Panc1 (cell line): Measurements from ENCODE around the gene NFATC2IP. TPM values are rescaled to one million over a fixed set of nuclear protein-coding genes. Genes with fewer than 3 reads are reported as not detected.

ENCODE experiments used
- ATAC-seq: fragments of 200-7000 bp; cut with Tn5 transposase; 2 replicates; pipeline ENCODE4 v1.9.1; 2020; ENCODE audit warnings: mild to moderate bottlenecking, moderate library complexity
- BruUV-seq: library from RNA; stranded (reverse); fragments of 400-500 nt; replicated peaks from 2 replicates; lab custom pipeline; 2021; lab: Mats Ljungman, UMichigan
- CTCF ChIA-PET: fragments of 300-600 bp; sonication (Branson Sonifier 250); formaldehyde crosslinking; loops from one replicate; lab custom pipeline; 2022; ENCODE audit warnings: antibody characterized with exemption; lab: Charles Lee
- POLR2A ChIA-PET: fragments of 300-600 bp; sonication (Branson Sonifier 250); formaldehyde crosslinking; loops from one replicate; lab custom pipeline; 2022; ENCODE audit warnings: antibody characterized with exemption; lab: Charles Lee
- DNase-seq: peaks from one replicate; pipeline ENCODE4 v3.0.0-alpha.2; 2010; ENCODE audit warnings: low read depth, low spot score
- H3K27ac ChIP-seq: 2 replicates; pipeline ENCODE4 v1.5.1; 2011; ENCODE audit warnings: mild to moderate bottlenecking, low read length, inconsistent platforms
- H3K27me3 ChIP-seq: fragments of 200-500 bp; sonication (Bioruptor generic); 2 replicates; pipeline ENCODE4 v1.6.0; 2014; ENCODE audit warnings: low read length, inconsistent platforms; ENCODE audit not compliant: control insufficient read depth, insufficient read depth
- H3K36me3 ChIP-seq: fragments of 200-500 bp; sonication (Bioruptor generic); 2 replicates; pipeline ENCODE4 v1.5.1; 2014; ENCODE audit warnings: inconsistent platforms, mild to moderate bottlenecking, low read length, moderate library complexity; ENCODE audit not compliant: control insufficient read depth, insufficient read depth
- H3K4me1 ChIP-seq: 2 replicates; pipeline ENCODE4 v1.5.1; 2011; ENCODE audit warnings: inconsistent platforms, mild to moderate bottlenecking, low read length, moderate library complexity; ENCODE audit not compliant: control insufficient read depth, insufficient read depth
- H3K4me3 ChIP-seq, 2 experiments: 2 replicates each; pipeline ENCODE4 v1.5.1; 2011 to 2012; ENCODE audit warnings: low read depth in 2 of 2, low read length in 2 of 2, mild to moderate bottlenecking in 2 of 2, inconsistent platforms in 1 of 2, moderate library complexity in 1 of 2
- H3K9me3 ChIP-seq: fragments of 200-500 bp; sonication (Bioruptor generic); 2 replicates; pipeline ENCODE4 v1.5.1; 2014; ENCODE audit warnings: low read depth, mild to moderate bottlenecking, inconsistent platforms, low read length, moderate library complexity; ENCODE audit not compliant: control insufficient read depth, insufficient read depth
- CTCF ChIP-seq: fragments of 450-650 bp; IDR thresholded peaks from 2 replicates; pipeline ENCODE4 v1.5.1; 2017; ENCODE audit warnings: mild to moderate bottlenecking
- POLR2AphosphoS5 ChIP-seq: IDR thresholded peaks from 2 replicates; pipeline ENCODE4 v1.6.1; 2012; ENCODE audit warnings: mild to moderate bottlenecking, low read depth, low read length, moderate library complexity
- REST ChIP-seq, 2 experiments: IDR thresholded peaks; 2 replicates each; pipeline ENCODE4 v1.6.1; 2011 to 2012; ENCODE audit warnings: low read depth in 2 of 2, control low read depth in 1 of 2, low read length in 1 of 2, mild to moderate bottlenecking in 1 of 2, moderate library complexity in 1 of 2; ENCODE audit not compliant: insufficient read depth in 1 of 2
- SIN3A ChIP-seq: IDR thresholded peaks from 2 replicates; pipeline ENCODE4 v1.6.1; 2012; ENCODE audit warnings: low read depth, mild to moderate bottlenecking, low read length, moderate library complexity, borderline replicate concordance; ENCODE audit not compliant: insufficient read depth
- TCF7L2 ChIP-seq: IDR thresholded peaks from 2 replicates; pipeline ENCODE4 v1.6.1; 2011; ENCODE audit warnings: mild to moderate bottlenecking, low read depth, low read length, inconsistent platforms
- in situ Hi-C: cut with HindIII; loops from 2 replicates; pipeline ENCODE4 v1.10.0; 2016; ENCODE audit warnings: low sequenced_read_pairs, low pct_unique_long_range_greater_than_20kb
- intact Hi-C: fragments of 100-400 bp; cut with micrococcal nuclease; formaldehyde crosslinking; loops from one replicate; pipeline ENCODE4 v1.10.0; 2022; ENCODE audit not compliant: unreplicated experiment
- total RNA-seq: library from RNA; stranded (reverse); gene quantifications from one replicate; pipeline ENCODE4 v1.2.1, GENCODE V29; 2021; ENCODE audit not compliant: unreplicated experiment

Gene NFATC2IP
- total RNA-seq, 1 experiment from 2014 or later = 47.3 TPM

DNA sequence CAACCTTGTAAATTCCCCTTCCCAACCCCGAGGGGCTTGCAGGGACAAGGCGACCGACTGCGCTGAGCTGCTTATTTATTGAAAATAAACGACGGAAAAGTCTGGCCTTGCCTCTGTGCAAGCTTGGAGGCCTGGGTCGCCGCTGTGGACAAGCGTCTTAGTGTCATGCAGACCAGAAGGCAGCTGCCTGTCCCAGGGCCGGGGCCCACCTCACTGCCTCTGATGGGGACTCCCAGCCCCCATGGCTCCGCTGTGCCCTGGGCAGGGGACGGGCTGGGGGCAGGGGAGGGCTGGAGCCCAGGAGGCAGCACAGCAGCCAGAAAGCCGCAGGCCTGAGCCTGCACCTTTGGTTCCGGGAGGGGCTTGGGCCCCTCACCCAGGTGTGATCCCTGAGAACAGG, 46.4 kb upstream of the NFATC2IP start:
- in situ Hi-C loops (no loop called here), intact Hi-C loops (no loop called here)
- Histone ChIP-seq H3K27me3 (no peaks in the 10 kb centered on the region), H3K36me3 (no peaks in the 10 kb centered on the region), H3K27ac (no peak overlapping the region), H3K9me3 (no peaks in the 10 kb centered on the region), H3K4me3 (no peak overlapping the region), H3K4me1 (no peaks in the 10 kb centered on the region)
- POLR2A ChIA-PET = no interaction called here
- DNase-seq = no peak
- BruUV-seq = no TSS peak
- no peak for TF ChIP-seq CTCF
- no peak for TF ChIP-seq TCF7L2
- no peak for TF ChIP-seq SIN3A
- no peak for TF ChIP-seq REST (IDR thresholded peaks at IDR 0.05; ENCODE audit: insufficient read depth in 1 of 2, low read depth in 2 of 2, low read length in 1 of 2)
- no peak for TF ChIP-seq POLR2AphosphoS5
- CTCF ChIA-PET = no interaction called here
- no peak for ATAC-seq

GRCh38 chr16:28904828-28905227, 45.9 kb upstream of the NFATC2IP start:
- Histone ChIP-seq H3K4me3 (no peak overlapping the region), H3K27ac (no peak overlapping the region), H3K9me3 (no peaks in the 10 kb centered on the region), H3K4me1 (no peaks in the 10 kb centered on the region), H3K36me3 (no peaks in the 10 kb centered on the region), H3K27me3 (no peaks in the 10 kb centered on the region)
- TF ChIP-seq REST (IDR thresholded peaks at IDR 0.05; ENCODE audit: insufficient read depth in 1 of 2, low read depth in 2 of 2, low read length in 1 of 2) (no peak), CTCF (no peak), TCF7L2 (no peak), SIN3A (no peak), POLR2AphosphoS5 (no peak)
- in situ Hi-C loops = no loop called here
- ATAC-seq = no peak
- BruUV-seq = no TSS peak
- intact Hi-C loops = no loop called here
- POLR2A ChIA-PET = no interaction called here
- CTCF ChIA-PET = interaction anchor here (0.6 kb wide), 1 partner anchor 10 kb away, joined by 5 read pairs; no protein-coding TSS in a partner anchor
- DNase-seq = no peak
